MG63 (cell line): ENCODE data around the gene CTDNEP1. TPM values are rescaled to one million over a fixed set of nuclear protein-coding genes. Genes with fewer than 3 reads are reported as not detected.

Experiments used
- DNase-seq: peaks from one replicate; pipeline ENCODE4 v3.0.0-alpha.2; 2020
- H3K27me3 ChIP-seq: fragments of 250-450 bp; sonication (Bioruptor Pico); 2 replicates; pipeline ENCODE4 v1.5.1; 2020; ENCODE audit warnings: mild to moderate bottlenecking, moderate library complexity
- H3K36me3 ChIP-seq: fragments of 250-450 bp; sonication (Bioruptor Pico); 2 replicates; pipeline ENCODE4 v1.5.1; 2020; ENCODE audit warnings: mild to moderate bottlenecking, moderate library complexity
- H3K4me3 ChIP-seq: fragments of 250-450 bp; sonication (Bioruptor Pico); 2 replicates; pipeline ENCODE4 v1.5.1; 2020; ENCODE audit warnings: mild to moderate bottlenecking, moderate library complexity
- H3K9me3 ChIP-seq: fragments of 250-450 bp; sonication (Bioruptor Pico); 2 replicates; pipeline ENCODE4 v1.5.1; 2020; ENCODE audit warnings: mild to moderate bottlenecking, moderate library complexity
- total RNA-seq: library from RNA; depleted of rRNA; stranded (reverse); fragments of >200 nt; shearing (Covaris generic); gene quantifications from 2 replicates; pipeline ENCODE4 v1.2.3, GENCODE V29; 2014; ENCODE audit warnings: low replicate concordance; rRNA removed

CTDNEP1 gene
- 7.8 and 24.7 TPM in 2 replicates for total RNA-seq

DNA sequence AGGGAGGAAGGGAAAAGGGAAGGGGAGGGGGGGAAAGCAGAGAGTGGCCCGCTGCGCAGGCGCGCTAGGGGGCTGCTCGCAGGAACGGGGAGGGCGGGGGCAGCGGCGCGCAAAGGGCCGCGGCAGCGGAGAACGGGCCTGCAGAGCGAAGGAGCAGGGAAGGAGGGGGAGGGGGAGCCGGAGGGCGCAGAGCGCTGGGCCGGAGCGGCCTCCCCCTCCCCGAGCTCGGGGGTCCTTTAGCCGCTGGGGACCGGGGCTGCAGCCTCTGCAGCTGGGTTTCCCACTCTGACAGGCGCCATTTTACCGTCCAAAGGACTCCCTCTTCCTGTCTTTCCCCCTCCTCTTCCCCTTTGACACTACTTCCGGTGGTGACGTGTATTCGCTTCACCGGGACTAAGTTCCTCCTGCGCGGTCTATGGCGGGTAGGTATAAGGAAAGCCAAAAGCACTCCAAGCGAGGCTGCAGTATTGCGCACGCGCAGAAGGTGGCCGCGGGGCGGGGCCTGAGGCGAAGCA, at the start of gene CTDNEP1:
CTDNEP1 (minus strand) TSS at position 74 of the 515 bp plus-strand sequence. CDS start 438 bp downstream, outside the sequence.
- peak; percentile 94 for DNase-seq
- peak within 1 kb of the TSS; percentile 90 for H3K4me3 ChIP-seq
- H3K9me3 ChIP-seq = no peaks in the 10 kb centered on the region
- no peaks in the 10 kb centered on the region for H3K27me3 ChIP-seq
- peaks cover 19% of the 10 kb centered on the region for H3K36me3 ChIP-seq

DNA sequence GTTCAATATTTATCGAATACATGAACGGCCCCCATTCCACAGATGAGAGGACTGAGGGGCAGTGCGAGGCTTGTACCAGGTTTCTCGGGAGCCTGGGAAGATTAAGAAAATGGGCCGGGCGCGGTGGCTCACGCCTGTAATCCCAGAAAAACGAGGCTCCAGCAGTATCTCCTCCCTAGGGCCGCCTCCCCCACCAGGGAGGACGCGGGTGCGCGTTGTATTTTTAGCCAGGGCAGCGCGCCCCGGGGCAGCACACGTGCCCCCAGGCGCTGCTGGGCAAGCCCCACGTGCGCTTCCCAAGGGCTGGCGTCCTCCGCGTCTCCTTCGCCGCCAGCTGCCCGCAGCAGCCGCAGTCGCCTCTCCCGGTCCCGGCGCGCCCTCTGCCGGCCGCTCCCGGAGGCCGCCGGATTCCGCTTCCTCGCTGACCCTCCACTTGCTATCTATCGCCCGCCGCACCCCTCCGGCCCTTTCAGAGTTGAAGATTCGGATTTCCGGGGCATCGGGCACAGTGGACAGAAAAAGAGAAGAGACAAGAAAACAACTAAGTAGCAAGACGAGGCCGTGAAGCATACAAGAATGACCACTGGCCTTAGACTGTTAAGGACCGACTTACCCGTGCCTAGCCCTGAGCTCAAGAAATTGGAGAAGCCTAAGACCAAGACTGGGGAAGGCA, 44.8 kb upstream of the CTDNEP1 start:
- peak; percentile 78 for DNase-seq

GRCh38 chr17:7295230-7296180, 44.0 kb upstream of the CTDNEP1 start:
- H3K27me3 ChIP-seq = no peaks in the 10 kb centered on the region
- DNase-seq = no peak
- no peak overlapping the region for H3K4me3 ChIP-seq
- H3K9me3 ChIP-seq = no peaks in the 10 kb centered on the region
- H3K36me3 ChIP-seq = no peaks in the 10 kb centered on the region

More for the DNA sequence above, 44.8 kb upstream of the CTDNEP1 start:
- no peaks in the 10 kb centered on the region for H3K9me3 ChIP-seq
- H3K4me3 ChIP-seq = no peak overlapping the region
- no peaks in the 10 kb centered on the region for H3K36me3 ChIP-seq
- H3K27me3 ChIP-seq = no peaks in the 10 kb centered on the region

DNA sequence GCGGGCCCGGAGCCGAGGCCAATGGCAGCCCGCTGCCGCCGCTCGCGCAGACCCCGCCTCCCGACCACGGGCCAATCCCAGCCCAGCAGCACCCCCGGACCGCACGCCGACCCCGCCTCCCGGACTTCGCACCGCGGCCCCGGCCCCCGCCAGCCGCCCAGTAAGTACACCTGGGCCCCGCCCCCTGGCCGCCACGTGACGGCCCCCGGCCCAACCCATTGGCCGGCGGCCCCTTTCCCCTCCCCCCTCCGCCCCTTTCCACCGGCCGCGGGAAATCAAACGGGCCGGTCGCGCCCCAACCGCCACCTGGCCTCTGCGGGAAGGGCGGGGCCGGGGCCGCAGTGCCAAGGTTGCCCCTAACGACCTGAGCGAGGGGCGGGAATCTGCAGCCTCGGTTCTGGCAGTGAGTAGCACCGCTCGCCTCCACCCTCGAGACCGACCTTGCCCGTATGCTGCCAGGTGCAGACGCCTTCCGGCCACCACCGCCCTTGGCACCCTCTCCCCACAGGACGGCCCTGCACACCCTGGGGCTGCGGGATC, 43.1 kb upstream of the CTDNEP1 start, which contains the start of gene YBX2:
YBX2 (minus strand) TSS at position 26 of the 540 bp plus-strand sequence. CDS start 139 bp downstream, outside the sequence.
- Histone ChIP-seq H3K4me3 (peak within 1 kb of the TSS; percentile 31; the same call in 1 of the 2 replicates), H3K9me3 (no peaks in the 10 kb centered on the region), H3K27me3 (no peaks in the 10 kb centered on the region), H3K36me3 (no peaks in the 10 kb centered on the region)
- peak; percentile 80 for DNase-seq

DNA sequence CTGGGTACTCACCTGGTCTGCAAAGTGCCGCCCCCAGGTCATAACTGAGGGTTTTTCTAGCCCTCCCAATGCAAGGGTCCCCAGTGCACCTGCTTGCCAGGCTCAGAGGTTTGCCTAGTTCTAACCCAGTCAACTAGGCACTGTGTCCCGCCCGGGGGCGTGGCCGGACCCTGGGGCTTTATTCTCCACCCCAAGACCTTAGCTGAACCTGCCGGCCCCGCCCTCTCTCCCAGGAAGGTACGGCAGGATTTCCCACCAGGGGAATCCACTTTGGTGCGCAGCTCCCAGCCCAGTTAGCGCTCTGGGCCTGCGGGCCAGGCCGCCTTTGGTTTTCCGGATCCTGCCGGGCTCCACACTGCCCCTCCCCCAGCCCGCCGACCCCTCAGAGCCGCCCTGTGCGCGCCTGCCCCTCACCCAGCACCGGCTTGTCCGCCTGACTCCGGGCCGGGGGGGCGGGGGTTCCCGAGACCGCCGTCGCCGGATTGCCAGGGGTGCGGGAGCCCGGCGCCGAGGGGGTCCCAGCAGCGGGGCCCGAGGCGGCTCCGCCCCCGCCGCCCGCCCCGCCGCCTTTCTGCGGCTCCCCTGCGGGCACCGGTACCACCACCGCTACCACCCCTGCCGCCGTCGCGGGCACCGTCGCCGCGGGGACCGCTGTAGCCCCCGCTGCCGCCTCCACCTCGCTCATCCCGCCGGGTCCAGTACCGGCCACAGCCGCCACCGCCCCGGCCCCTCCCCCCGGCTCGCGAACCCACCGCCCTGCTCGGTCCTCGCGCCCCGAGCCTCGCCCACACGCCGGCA, 42.5 kb upstream of the CTDNEP1 start:
- Histone ChIP-seq H3K9me3 (no peaks in the 10 kb centered on the region), H3K36me3 (no peaks in the 10 kb centered on the region), H3K4me3 (peak overlapping the region; percentile 31; the same call in 1 of the 2 replicates), H3K27me3 (no peaks in the 10 kb centered on the region)
- DNase-seq = peak; percentile 16

- peak; percentile 19 for DNase-seq
- Histone ChIP-seq H3K9me3 (no peaks in the 10 kb centered on the region), H3K36me3 (no peaks in the 10 kb centered on the region), H3K4me3 (no peak overlapping the region), H3K27me3 (no peaks in the 10 kb centered on the region)
These were observed 41.6 kb upstream of the CTDNEP1 start for GRCh38 chr17:7293159-7293558.

GRCh38 chr17:7292729-7293128, 41.2 kb upstream of the CTDNEP1 start:
- H3K4me3 ChIP-seq = no peak overlapping the region
- no peaks in the 10 kb centered on the region for H3K36me3 ChIP-seq
- H3K27me3 ChIP-seq = no peaks in the 10 kb centered on the region
- no peaks in the 10 kb centered on the region for H3K9me3 ChIP-seq
- peak; percentile 8 for DNase-seq

- no peak for DNase-seq
- Histone ChIP-seq H3K9me3 (no peaks in the 10 kb centered on the region), H3K4me3 (no peak overlapping the region), H3K36me3 (no peaks in the 10 kb centered on the region), H3K27me3 (no peaks in the 10 kb centered on the region)
These were observed 40.7 kb upstream of the CTDNEP1 start for GRCh38 chr17:7292194-7292593.

- Histone ChIP-seq H3K9me3 (no peaks in the 10 kb centered on the region), H3K4me3 (no peak overlapping the region), H3K36me3 (no peaks in the 10 kb centered on the region), H3K27me3 (no peaks in the 10 kb centered on the region)
- DNase-seq = no peak
These were observed 39.2 kb upstream of the CTDNEP1 start for GRCh38 chr17:7290685-7291084.

- Histone ChIP-seq H3K36me3 (no peaks in the 10 kb centered on the region), H3K27me3 (no peaks in the 10 kb centered on the region), H3K9me3 (no peaks in the 10 kb centered on the region), H3K4me3 (no peak overlapping the region)
- DNase-seq = no peak
These were observed 38.6 kb upstream of the CTDNEP1 start for GRCh38 chr17:7290166-7290565.

- Histone ChIP-seq H3K27me3 (no peaks in the 10 kb centered on the region), H3K9me3 (no peaks in the 10 kb centered on the region), H3K4me3 (no peak overlapping the region), H3K36me3 (no peaks in the 10 kb centered on the region)
- no peak for DNase-seq
These were observed 37.9 kb upstream of the CTDNEP1 start for GRCh38 chr17:7289256-7290032.

DNA sequence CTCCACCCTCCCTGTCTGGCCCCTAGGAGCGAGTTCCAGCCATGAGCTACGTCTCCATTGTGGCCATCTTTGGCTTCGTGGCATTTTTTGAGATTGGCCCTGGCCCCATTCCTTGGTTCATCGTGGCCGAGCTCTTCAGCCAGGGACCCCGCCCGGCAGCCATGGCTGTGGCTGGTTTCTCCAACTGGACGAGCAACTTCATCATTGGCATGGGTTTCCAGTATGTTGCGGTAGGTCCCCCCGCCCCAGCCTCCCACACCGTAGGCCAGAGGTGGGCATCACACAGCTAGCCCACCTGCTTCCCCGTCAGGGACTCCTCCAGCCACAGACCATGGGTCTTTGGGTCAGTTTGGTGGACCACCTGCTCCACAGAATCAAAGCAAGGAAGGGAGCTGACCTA, 34.1 kb upstream of the CTDNEP1 start:
- Histone ChIP-seq H3K27me3 (no peaks in the 10 kb centered on the region), H3K9me3 (no peaks in the 10 kb centered on the region), H3K36me3 (no peaks in the 10 kb centered on the region)

GRCh38 chr17:7284911-7285310, 33.4 kb upstream of the CTDNEP1 start:
- H3K4me3 ChIP-seq = no peak overlapping the region
- no peaks in the 10 kb centered on the region for H3K36me3 ChIP-seq
- no peaks in the 10 kb centered on the region for H3K9me3 ChIP-seq
- DNase-seq = no peak
- no peaks in the 10 kb centered on the region for H3K27me3 ChIP-seq

More for the DNA sequence above, 34.1 kb upstream of the CTDNEP1 start:
- no peak overlapping the region for H3K4me3 ChIP-seq
- no peak for DNase-seq

GRCh38 chr17:7283471-7284216, 32.1 kb upstream of the CTDNEP1 start:
- no peak for DNase-seq
- H3K9me3 ChIP-seq = no peaks in the 10 kb centered on the region
- no peaks in the 10 kb centered on the region for H3K27me3 ChIP-seq
- no peak overlapping the region for H3K4me3 ChIP-seq
- H3K36me3 ChIP-seq = no peaks in the 10 kb centered on the region
